Globus pallidus (tissue), 1 donor: ENCODE data around the gene GNAI1.
"Not testable (repeated sequence)": the region's sequence is repeated elsewhere in the genome, so short reads cannot be mapped to it uniquely, and the experiment has no call there.

ENCODE experiments used
- DNase-seq: peaks from one replicate; pipeline ENCODE4 v3.0.0-alpha.2; 2015; ENCODE audit warnings: low spot score

Gene GNAI1

GRCh38 chr7:80132594-80132993, 2.0 kb upstream of the GNAI1 start:
- DNase-seq, result no peak

- peak; percentile 57 for DNase-seq
Observed at GRCh38 chr7:80133361-80134114, 1.1 kb upstream of the GNAI1 start.

- DNase-seq, result no peak
Observed at GRCh38 chr7:80134115-80134535, 506 bp upstream of the GNAI1 start.

GRCh38 chr7:80135309-80136104, 876 bp downstream of the GNAI1 start:
- DNase-seq, result peak; percentile 49

GRCh38 chr7:80136261-80137055, 1.8 kb downstream of the GNAI1 start:
- DNase-seq, result peak; percentile 43

GRCh38 chr7:80137410-80137809, 2.8 kb downstream of the GNAI1 start:
- no peak for DNase-seq

- DNase-seq, result no peak
Observed at GRCh38 chr7:80139236-80139635, 4.6 kb downstream of the GNAI1 start.

GRCh38 chr7:80140388-80140787, 5.8 kb downstream of the GNAI1 start:
- no peak for DNase-seq

GRCh38 chr7:80141376-80141775, 6.7 kb downstream of the GNAI1 start:
- DNase-seq, result no peak

GRCh38 chr7:80142853-80143580, 8.4 kb downstream of the GNAI1 start:
- DNase-seq, result no peak

- no peak for DNase-seq
Observed at GRCh38 chr7:80145780-80146422, 11.3 kb downstream of the GNAI1 start.

- DNase-seq, result no peak
Observed at GRCh38 chr7:80146545-80147182, 12.0 kb downstream of the GNAI1 start.

- no peak for DNase-seq
Observed at GRCh38 chr7:80147543-80148391, 13.1 kb downstream of the GNAI1 start.

- no peak for DNase-seq
Observed at GRCh38 chr7:80150611-80151273, 16.1 kb downstream of the GNAI1 start.

GRCh38 chr7:80151274-80151665, 16.6 kb downstream of the GNAI1 start:
- no peak for DNase-seq

GRCh38 chr7:80153446-80153845, 18.8 kb downstream of the GNAI1 start:
- DNase-seq, result no peak

GRCh38 chr7:80154656-80155333, 20.2 kb downstream of the GNAI1 start:
- DNase-seq, result no peak

- DNase-seq, result no peak
Observed at GRCh38 chr7:80155374-80155773, 20.7 kb downstream of the GNAI1 start.

- not testable (repeated sequence) for DNase-seq
Observed at GRCh38 chr7:80157770-80158169, 23.1 kb downstream of the GNAI1 start.
